T-helper 9 cell (primary cell): ENCODE data around the gene TXNRD2.

Experiments used
- DNase-seq: peaks from one replicate; pipeline ENCODE4 v3.0.0-alpha.2; 2020

TXNRD2 gene

DNA sequence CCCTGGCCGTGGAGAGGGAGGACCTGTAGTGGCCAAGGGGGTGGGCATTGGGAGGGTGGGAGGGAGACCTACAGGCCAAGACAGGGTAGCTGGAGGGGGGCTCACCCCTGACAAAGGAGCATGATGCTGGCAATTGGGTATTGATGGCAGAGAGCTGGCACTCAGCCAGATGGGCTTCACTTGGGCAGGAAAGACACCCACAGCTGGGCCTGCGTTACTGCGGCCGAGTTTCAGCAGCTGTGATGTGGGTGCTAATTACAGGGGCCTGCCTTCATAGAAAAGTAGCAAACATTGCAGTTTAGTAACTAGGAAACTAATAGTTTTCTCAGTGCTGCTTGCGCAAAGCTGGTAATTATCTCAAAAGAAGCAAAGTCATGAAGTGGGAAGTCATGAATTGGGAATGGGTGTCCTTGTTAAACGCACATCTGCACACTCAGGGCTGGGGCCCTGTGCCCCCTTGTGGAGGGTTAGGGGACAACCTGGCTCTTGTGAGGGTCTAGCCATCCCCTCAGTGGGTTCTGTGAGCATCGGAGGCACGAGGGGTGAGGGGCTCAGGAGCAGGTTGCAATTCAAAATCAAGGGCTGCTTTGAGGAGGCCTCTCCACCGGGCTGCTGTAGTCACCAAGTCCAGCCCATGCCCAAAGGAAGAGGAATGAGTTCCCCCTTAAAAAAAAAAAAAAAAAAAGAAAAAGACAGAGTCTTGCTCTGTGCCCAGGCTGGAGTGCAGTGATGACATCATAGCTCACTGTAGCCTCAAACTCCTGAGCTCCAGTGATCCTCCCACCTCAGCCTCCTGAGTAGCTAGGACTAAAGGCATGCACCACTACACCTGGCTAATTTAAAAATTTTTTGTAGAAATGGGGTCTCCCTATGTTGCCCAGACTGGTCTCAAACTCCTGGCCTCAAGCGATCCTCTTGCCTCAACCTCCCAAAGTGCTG, 24.4 kb upstream of the TXNRD2 start:
- DNase-seq = no peak

GRCh38 chr22:19964701-19965386, 23.2 kb upstream of the TXNRD2 start:
- no peak for DNase-seq

DNA sequence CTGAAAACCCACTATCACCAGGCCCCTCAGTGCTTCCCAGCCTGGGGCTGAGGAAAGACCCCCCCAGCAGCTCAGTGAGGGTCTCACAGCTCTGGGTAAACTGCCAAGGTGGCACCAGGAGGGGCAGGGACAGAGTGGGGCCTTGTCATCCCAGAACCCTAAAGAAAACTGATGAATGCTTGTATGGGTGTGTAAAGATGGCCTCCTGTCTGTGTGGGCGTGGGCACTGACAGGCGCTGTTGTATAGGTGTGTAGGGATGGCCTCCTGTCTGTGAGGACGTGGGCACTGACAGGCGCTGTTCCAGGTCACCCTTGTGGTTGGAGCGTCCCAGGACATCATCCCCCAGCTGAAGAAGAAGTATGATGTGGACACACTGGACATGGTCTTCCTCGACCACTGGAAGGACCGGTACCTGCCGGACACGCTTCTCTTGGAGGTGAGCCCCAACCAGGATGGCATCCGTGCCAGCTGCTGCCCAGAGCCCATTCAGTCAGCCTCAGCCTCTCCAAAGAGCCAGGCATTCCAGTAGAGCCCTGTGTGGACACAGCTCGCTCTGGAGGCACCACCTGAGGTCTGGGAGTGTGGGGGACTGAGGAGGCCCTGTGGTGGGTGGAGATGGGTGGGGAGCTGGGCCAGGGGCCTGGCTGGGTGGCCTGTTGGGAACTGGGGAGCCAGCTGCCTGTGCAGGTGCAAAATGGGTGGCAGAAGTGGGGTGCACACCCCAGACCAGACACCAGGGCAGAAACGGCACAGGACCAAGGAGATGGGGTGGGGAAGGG, 22.4 kb upstream of the TXNRD2 start:
- DNase-seq = no peak

GRCh38 chr22:19962909-19963806, 21.5 kb upstream of the TXNRD2 start:
- DNase-seq = no peak

GRCh38 chr22:19962246-19962908, 20.8 kb upstream of the TXNRD2 start:
- DNase-seq = peak; percentile 28

- DNase-seq = no peak
Observed at GRCh38 chr22:19961868-19962245, 20.2 kb upstream of the TXNRD2 start.

GRCh38 chr22:19961201-19961580, 19.6 kb upstream of the TXNRD2 start:
- no peak for DNase-seq

GRCh38 chr22:19960491-19961200, 19.0 kb upstream of the TXNRD2 start:
- DNase-seq = no peak

GRCh38 chr22:19959587-19960490, 18.2 kb upstream of the TXNRD2 start:
- no peak for DNase-seq

DNA sequence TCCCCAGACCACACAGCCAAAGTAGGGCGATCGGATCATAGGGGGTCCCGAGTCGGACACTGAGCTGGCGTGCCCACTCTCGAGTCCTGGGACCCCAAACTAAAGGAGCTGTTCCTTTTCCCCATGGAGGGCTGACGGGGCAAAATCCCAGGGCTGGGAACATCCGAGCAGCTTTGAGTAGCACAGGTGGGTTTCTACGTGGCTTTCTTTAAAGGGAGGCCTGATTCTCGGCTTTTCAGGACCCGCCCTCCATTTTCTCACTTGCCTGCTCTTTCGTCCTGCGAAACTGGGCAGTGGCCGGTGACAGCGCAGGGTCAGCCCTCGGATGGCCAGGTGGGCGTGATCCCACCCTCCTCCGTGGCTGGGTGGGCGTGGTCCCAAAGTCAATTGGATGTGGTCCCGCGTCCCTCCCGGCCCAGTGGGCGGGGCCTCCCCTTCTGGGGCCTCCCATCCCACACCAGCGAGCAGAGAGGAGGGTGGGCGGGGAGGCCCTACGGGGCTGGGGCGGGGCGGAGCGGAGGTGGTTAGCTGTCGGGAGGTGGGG, 17.5 kb upstream of the TXNRD2 start:
- no peak for DNase-seq

- DNase-seq = no peak
Observed at GRCh38 chr22:19958083-19959042, 16.7 kb upstream of the TXNRD2 start.

DNA sequence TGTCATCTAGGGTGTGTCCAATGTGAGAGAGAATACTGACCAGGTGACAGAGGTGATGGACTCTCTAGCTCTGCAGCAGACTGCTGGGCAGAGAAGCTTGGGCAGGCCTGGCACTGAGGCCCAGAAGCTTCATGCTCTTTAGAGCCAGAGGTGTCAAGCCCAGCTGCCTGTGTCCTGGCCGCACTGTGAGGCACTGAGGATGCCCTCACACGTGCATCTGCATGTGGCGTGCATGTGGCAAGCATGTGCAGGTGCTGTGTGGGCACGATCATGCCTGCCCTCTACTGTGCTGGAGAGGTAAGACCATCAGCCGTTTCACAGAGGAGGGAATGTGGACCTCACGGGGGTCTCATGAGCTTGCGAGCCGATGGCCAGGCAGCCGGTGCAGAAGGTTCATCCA, 15.8 kb upstream of the TXNRD2 start:
- DNase-seq = no peak

DNA sequence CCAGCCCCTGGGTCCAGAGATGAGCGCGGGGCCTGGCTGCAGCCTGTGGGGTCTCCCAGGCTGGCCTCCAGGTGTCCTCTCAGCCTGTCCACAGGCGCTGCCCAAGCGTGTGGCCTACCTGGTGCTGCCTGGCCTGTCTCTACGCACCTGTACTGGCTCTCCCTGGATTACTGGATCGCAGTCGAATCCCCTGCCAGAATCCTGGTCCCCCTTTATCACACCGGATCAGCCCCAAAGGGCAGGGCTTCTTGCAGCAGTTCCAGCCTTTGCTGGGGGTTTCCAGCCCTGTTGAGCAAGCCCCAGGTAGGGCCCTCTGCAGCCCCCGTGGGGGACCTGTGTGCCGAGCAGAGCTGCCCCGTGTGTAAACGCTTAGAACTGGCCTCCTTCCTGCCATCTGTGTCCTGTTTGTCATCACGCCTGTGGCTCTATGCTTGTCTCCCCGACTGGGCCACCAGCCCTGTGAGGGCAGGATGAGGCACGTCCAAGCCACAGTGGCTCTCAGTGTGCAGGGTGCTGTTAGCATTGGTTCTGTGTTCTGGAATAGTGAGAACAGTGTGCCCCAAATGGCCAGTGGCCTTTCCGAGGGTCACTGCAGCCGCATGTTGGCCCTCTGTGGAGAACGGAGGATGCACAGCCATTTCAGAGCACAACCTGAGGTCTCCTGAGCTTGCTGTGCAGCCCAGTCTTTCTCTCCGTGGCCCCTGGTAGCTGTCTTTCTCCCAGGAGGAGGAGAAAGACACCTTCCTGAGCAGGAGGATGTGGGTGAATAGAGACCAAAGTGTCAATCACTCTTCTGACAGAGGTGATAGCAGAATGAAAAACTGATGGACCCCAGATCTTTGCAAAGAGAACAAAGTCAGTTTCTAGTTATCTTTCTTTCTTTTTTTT, 13.9 kb upstream of the TXNRD2 start:
- DNase-seq = no peak

DNA sequence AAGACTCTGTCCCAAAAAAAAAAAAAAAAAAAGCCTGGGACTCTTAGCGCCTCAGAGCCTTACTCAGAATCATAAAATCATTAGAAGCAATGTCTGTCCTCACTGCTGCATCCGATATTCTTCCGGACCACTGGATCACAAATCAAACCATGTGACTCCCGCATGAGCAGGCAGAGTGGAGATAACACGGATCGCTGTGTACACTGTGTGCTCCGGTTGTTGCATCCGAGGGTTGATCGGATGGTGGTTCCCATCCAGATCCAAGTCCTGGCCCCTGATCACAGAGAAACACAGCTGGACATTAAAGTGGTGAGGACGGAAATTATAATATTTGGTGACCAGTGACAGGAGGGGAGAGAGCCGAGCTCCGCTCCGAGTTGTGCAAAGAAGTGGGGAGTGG, 9.7 kb upstream of the TXNRD2 start:
- no peak for DNase-seq

DNA sequence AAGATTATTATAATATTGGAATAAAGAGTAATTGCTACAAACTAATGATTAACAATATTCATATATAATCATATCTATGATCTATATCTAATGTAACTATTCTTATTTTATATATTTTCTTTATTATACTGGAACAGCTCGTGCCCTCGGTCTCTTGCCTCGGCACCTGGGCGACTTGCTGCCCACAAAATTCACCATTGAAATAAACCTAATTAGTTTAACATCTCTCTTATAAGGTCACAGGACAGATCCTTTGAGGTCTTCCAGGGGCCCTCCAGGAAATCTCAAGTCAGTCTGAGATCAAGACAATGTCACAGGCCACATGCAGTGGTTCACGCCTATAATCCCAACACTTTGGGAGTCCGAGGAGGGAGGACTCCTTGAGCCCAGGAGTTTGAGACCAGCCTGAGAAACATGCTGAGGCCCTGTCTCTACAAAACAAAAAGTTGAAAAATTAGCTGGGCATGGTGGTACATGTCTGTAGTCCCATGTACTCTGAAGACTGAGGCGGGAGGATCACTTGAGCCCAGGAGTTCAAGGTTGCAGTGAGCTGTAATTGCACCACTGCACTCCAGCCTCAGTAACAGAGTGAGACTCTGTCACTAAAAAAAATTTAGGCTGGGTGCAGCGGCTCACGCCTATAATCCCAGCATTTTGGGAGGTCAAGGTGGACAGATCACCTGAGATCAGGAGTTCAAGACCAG, 6.6 kb upstream of the TXNRD2 start:
- no peak for DNase-seq
